T-cell (primary cell): ENCODE results near the gene DHX35. TPM values are rescaled to one million over a fixed set of nuclear protein-coding genes. Genes with fewer than 3 reads are reported as not detected.

Experiments
- ATAC-seq, 4 experiments: fragments of 200-7000 bp in 3 of 4; fragments of 150-1000 bp in 1 of 4; cut with Tn5 transposase; replicated peaks in 1 of 4; 1 replicate in 3 of 4; 2 replicates in 1 of 4; pipeline ENCODE4 v1.10.0; 2021; ENCODE audit warnings: moderate library complexity in 3 of 4, mild to moderate bottlenecking in 2 of 4, moderate number of reproducible peaks in 1 of 4
- CTCF ChIA-PET, 2 donors: fragments of 300-600 bp; sonication (Branson Sonifier 250); formaldehyde crosslinking; loops; one replicate each; lab custom pipeline; 2022; ENCODE audit warnings: antibody characterized with exemption in 2 of 2; lab: Charles Lee
- POLR2A ChIA-PET, 2 donors: fragments of 300-600 bp; sonication (Branson Sonifier 250); formaldehyde crosslinking; loops; one replicate each; lab custom pipeline; 2022; ENCODE audit warnings: antibody characterized with exemption in 2 of 2; lab: Charles Lee
- DNase-seq, 35 experiments: peaks; one replicate each; pipeline versions ENCODE4 v3.0.0 to v3.0.0-alpha.2; 2013 to 2023
- H3K27ac ChIP-seq: one replicate; pipeline ENCODE4 v1.5.1; 2013; ENCODE audit warnings: low read length
- H3K27me3 ChIP-seq, 2 experiments: replicated peaks in 1 of 2; 1 replicate in 1 of 2; 2 replicates in 1 of 2; pipeline versions ENCODE4 v1.6.1 to v1.7.0; 2013; ENCODE audit warnings: low read length in 1 of 2, mixed read lengths in 1 of 2; ENCODE audit not compliant: control insufficient read depth in 2 of 2, insufficient read depth in 2 of 2; ENCODE audit errors: extremely low read depth in 1 of 2
- H3K36me3 ChIP-seq, 2 donors: 1 replicate in 1 of 2; 2 replicates in 1 of 2; pipeline versions ENCODE4 v1.6.1 to v1.7.0; 2013; ENCODE audit warnings: low read length in 1 of 2; ENCODE audit not compliant: control insufficient read depth in 2 of 2, insufficient read depth in 1 of 2; ENCODE audit errors: extremely low read depth in 1 of 2
- H3K4me1 ChIP-seq, 2 experiments: 1 replicate in 1 of 2; 2 replicates in 1 of 2; pipeline versions ENCODE4 v1.6.1 to v1.7.0; 2013; ENCODE audit warnings: low read length in 2 of 2, mixed read lengths in 1 of 2; ENCODE audit not compliant: insufficient read depth in 2 of 2, control insufficient read depth in 1 of 2; ENCODE audit errors: extremely low read depth in 1 of 2
- H3K4me3 ChIP-seq, 2 donors: 1 replicate in 1 of 2; 2 replicates in 1 of 2; pipeline versions ENCODE4 v1.5.1 to v1.7.0; 2013; ENCODE audit warnings: mild to moderate bottlenecking in 2 of 2, low read length in 1 of 2, moderate library complexity in 1 of 2; ENCODE audit not compliant: control insufficient read depth in 1 of 2; ENCODE audit errors: extremely low read depth in 1 of 2
- H3K9me3 ChIP-seq: 2 replicates; pipeline ENCODE4 v1.7.0; 2013
- H3K27ac Mint-ChIP-seq, 2 donors: one replicate each; pipeline ENCODE4 v1.8.0; 2020 to 2021; ENCODE audit warnings: mild to moderate bottlenecking in 2 of 2, mixed read lengths in 2 of 2
- H3K27me3 Mint-ChIP-seq, 2 donors: one replicate each; pipeline ENCODE4 v1.8.0; 2021 to 2022; ENCODE audit warnings: mixed read lengths in 2 of 2
- H3K36me3 Mint-ChIP-seq: one replicate; pipeline ENCODE4 v1.8.0; 2021; ENCODE audit warnings: mixed read lengths
- H3K4me1 Mint-ChIP-seq, 3 donors: one replicate each; pipeline ENCODE4 v1.8.0; 2020 to 2022; ENCODE audit warnings: mixed read lengths in 3 of 3, mild to moderate bottlenecking in 1 of 3
- H3K4me3 Mint-ChIP-seq, 3 donors: one replicate each; pipeline ENCODE4 v1.8.0; 2020 to 2022; ENCODE audit warnings: mild to moderate bottlenecking in 3 of 3, mixed read lengths in 3 of 3, moderate library complexity in 3 of 3
- H3K9me3 Mint-ChIP-seq, 3 donors: one replicate each; pipeline ENCODE4 v1.8.0; 2020 to 2022; ENCODE audit warnings: mixed read lengths in 3 of 3
- WGBS: methylation state at CpG from one replicate; pipeline ENCODE4 v1.1.5; 2013; ENCODE audit warnings: missing lambda C conversion rate; ENCODE audit not compliant: insufficient coverage; 5-methylcytosine and 5-hydroxymethylcytosine counted together
- total RNA-seq, 35 experiments: library from RNA in 6 of 35; stranded (reverse) in 6 of 35; fragments of 120-200 nt in 1 of 35; gene quantifications; one replicate each; pipeline versions ENCODE4 v1.2.1 to v1.2.4 and lab custom pipeline; 2013 to 2026

Gene DHX35
- total RNA-seq, 5 donors from 2014 or later (not counting 1 experiment from before 2014, with no cell fraction given) = 8.6 to 11.5 (median 11.2) TPM

DNA sequence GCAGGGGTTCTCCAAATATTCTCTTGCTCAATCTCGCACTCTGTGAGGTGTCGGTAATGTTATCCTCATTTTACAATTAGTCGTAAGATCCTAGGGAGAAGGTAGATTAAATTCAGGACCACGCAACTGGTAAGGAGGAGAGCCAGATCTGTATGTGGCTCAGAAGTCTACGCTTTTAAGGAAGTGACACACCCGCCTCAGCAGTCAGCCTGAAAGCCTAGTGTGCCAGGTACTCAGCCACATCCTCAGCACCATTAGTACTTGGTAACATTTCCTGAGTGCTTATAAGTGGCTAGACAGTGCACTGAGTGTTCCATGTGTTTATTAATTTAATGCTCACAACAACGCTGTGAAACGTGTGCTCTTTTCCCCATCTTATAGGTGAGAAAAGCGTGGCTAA is 63.7 kb downstream of the DHX35 start:
- Mint-ChIP-seq H3K36me3 (peaks cover 61% of the 10 kb centered on the region), H3K4me3 (no peak overlapping the region), H3K27me3 (no peaks in the 10 kb centered on the region), H3K9me3 (no peaks in the 10 kb centered on the region), H3K27ac (peak overlapping the region; percentile 59 to 75), H3K4me1 (peaks cover 18 to 19% (median 19%) of the 10 kb centered on the region in 3 donors)
- Histone ChIP-seq H3K27me3 (no peaks in the 10 kb centered on the region), H3K27ac (peak overlapping the region; percentile 26), H3K9me3 (no peaks in the 10 kb centered on the region), H3K4me3 (no peak overlapping the region), H3K36me3 (peaks cover 14 to 47% of the 10 kb centered on the region in 2 donors), H3K4me1 (peaks cover 5 to 15% of the 10 kb centered on the region in 2 experiments)
- peak; percentile 67 to 95 (median 74) for ATAC-seq
- ChIA-PET POLR2A (no interaction called here), CTCF (interaction anchor here in 1 of 2 donors (1.5 kb wide), 1 partner anchor 23 kb away, joined by 3 read pairs; no protein-coding TSS in a partner anchor)
- WGBS = 57% methylated on average over 4 of the region's 9 CpGs
- DNase-seq = peak in 2 of 35 experiments; percentile 15 to 24

DNA sequence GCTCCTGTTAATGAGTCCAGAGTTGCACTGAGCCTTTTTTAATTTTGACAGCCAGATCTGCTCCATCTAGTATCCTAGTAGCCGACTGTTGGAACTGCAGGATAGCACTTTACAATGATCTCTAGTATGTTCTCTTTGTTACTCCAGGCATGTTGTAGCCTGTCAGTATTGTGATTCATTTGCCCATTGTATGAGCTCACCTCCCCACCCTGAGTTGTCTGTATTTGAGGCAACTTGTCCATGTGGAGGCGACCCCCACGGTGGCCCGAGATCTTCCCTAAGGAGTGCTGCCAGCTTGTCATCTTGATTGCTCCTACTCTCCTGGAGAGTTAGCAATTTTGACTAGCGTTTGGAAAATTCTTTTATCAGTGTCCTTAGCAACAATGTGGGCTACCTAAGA is 67.2 kb downstream of the DHX35 start:
- H3K4me1 ChIP-seq = peaks cover 5 to 15% of the 10 kb centered on the region in 2 experiments
- ATAC-seq (no peak), DNase-seq (no peak)
- Mint-ChIP-seq H3K36me3 (peaks cover 52% of the 10 kb centered on the region), H3K27ac (no peak overlapping the region), H3K4me1 (peaks cover 18 to 19% (median 19%) of the 10 kb centered on the region in 3 donors), H3K9me3 (no peaks in the 10 kb centered on the region), H3K27me3 (no peaks in the 10 kb centered on the region), H3K4me3 (no peak overlapping the region)
- H3K36me3 ChIP-seq = peaks cover 9 to 47% of the 10 kb centered on the region in 2 donors
- ChIA-PET CTCF (no interaction called here), POLR2A (no interaction called here)
- 100% methylated on average over 1 of the region's 5 CpGs for WGBS
- H3K4me3 ChIP-seq = no peak overlapping the region
- no peaks in the 10 kb centered on the region for H3K9me3 ChIP-seq
- no peak overlapping the region for H3K27ac ChIP-seq
- H3K27me3 ChIP-seq = no peaks in the 10 kb centered on the region

DNA sequence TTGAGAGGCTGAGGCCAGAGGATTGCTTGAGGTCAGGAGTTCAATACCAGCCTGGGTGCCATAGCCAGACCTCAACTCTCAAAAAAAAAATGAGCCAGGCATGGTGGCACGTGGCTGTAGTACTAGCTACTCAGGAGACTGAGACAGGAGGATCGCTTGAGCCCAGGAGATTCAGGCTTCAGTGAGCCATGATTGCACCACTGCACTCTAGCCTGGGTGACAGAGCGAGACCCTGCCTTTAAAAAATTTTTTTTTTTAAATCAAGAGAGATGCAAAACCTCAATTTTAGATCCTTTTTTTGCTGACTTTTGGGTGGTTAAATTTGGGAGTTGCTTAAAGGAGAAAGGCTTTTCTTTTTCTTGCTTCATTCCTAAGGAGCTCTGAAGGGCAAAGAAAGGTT is 70.9 kb downstream of the DHX35 start:
- WGBS = 96% methylated on average over 2 of the region's 3 CpGs
- Histone ChIP-seq H3K9me3 (no peaks in the 10 kb centered on the region), H3K27me3 (no peaks in the 10 kb centered on the region), H3K27ac (no peak overlapping the region), H3K4me3 (no peak overlapping the region), H3K4me1 (no peaks in the 10 kb centered on the region), H3K36me3 (peaks cover 9 to 68% of the 10 kb centered on the region in 2 donors)
- POLR2A ChIA-PET = no interaction called here
- H3K27ac Mint-ChIP-seq = no peak overlapping the region
- no peaks in the 10 kb centered on the region for H3K9me3 Mint-ChIP-seq
- no peak for ATAC-seq
- DNase-seq = no peak
- CTCF ChIA-PET = no interaction called here
- no peaks in the 10 kb centered on the region for H3K4me1 Mint-ChIP-seq
- H3K27me3 Mint-ChIP-seq = no peaks in the 10 kb centered on the region
- H3K4me3 Mint-ChIP-seq = no peak overlapping the region
- H3K36me3 Mint-ChIP-seq = peaks cover 47% of the 10 kb centered on the region

DNA sequence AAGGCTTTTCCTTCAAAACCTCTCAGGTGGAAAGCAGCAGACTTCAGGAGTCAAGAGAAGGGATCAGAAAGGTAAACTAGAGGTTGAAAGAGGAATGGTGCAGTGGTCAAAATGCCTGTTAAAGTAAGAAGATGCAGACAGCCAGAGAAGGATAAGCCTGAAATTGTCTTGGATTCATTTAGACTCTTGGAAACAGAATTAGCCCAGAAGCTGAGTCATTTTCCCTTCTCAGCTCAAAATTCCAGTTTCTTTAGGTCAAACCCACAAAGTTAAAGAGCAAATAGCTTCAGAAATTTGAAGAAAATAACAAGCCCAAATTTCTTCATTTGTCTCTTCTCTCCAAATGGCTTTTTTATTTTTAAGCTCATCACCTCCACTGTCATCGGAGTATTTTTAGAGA is 73.9 kb downstream of the DHX35 start:
- CTCF ChIA-PET = interaction anchor here in 1 of 2 donors (0.6 kb wide), 1 partner anchor 36 kb away, joined by 3 read pairs; no protein-coding TSS in a partner anchor
- H3K36me3 ChIP-seq = peaks cover 13 to 76% of the 10 kb centered on the region in 2 donors

GRCh38 chr20:39036851-39037250 is 74.7 kb downstream of the DHX35 start:
- Histone ChIP-seq H3K4me3 (no peak overlapping the region), H3K27me3 (no peaks in the 10 kb centered on the region), H3K27ac (no peak overlapping the region), H3K4me1 (no peaks in the 10 kb centered on the region), H3K36me3 (peaks cover 11 to 71% of the 10 kb centered on the region in 2 donors), H3K9me3 (no peaks in the 10 kb centered on the region)
- Mint-ChIP-seq H3K4me1 (no peaks in the 10 kb centered on the region), H3K36me3 (peaks cover 38% of the 10 kb centered on the region), H3K27me3 (no peaks in the 10 kb centered on the region), H3K27ac (no peak overlapping the region), H3K9me3 (no peaks in the 10 kb centered on the region), H3K4me3 (no peak overlapping the region)
- ATAC-seq = no peak
- ChIA-PET POLR2A (no interaction called here), CTCF (interaction anchor here in 1 of 2 donors (0.6 to 2.2 kb wide), 2 partner anchors 13 to 394 kb away, joined by 3 to 7 read pairs; no protein-coding TSS in a partner anchor)
- 100% methylated on average over 2 of the region's 5 CpGs for WGBS
- no peak for DNase-seq

More for the DNA sequence above, 73.9 kb downstream of the DHX35 start:
- no peak for DNase-seq
- no peak overlapping the region for H3K4me3 ChIP-seq
- POLR2A ChIA-PET = no interaction called here
- no peaks in the 10 kb centered on the region for H3K27me3 Mint-ChIP-seq
- H3K4me3 Mint-ChIP-seq = no peak overlapping the region
- no peaks in the 10 kb centered on the region for H3K4me1 Mint-ChIP-seq
- WGBS = no CpG with 5 or more reads among the region's 1 CpG
- H3K4me1 ChIP-seq = no peaks in the 10 kb centered on the region
- H3K27ac Mint-ChIP-seq = no peak overlapping the region
- ATAC-seq = no peak
- peaks cover 40% of the 10 kb centered on the region for H3K36me3 Mint-ChIP-seq
- no peaks in the 10 kb centered on the region for H3K9me3 ChIP-seq
- no peaks in the 10 kb centered on the region for H3K9me3 Mint-ChIP-seq
- no peak overlapping the region for H3K27ac ChIP-seq
- no peaks in the 10 kb centered on the region for H3K27me3 ChIP-seq

GRCh38 chr20:39038047-39038446 is 75.9 kb downstream of the DHX35 start:
- Mint-ChIP-seq H3K4me3 (no peak overlapping the region), H3K36me3 (peaks cover 45% of the 10 kb centered on the region), H3K27ac (no peak overlapping the region)

More at GRCh38 chr20:39038047-39038446, 75.9 kb downstream of the DHX35 start:
- peaks cover 16 to 65% of the 10 kb centered on the region in 2 donors for H3K36me3 ChIP-seq
- ChIA-PET POLR2A (no interaction called here), CTCF (interaction anchor here in 1 of 2 donors (2.2 kb wide), 1 partner anchor 11 kb away, joined by 7 read pairs; no protein-coding TSS in a partner anchor)
- ATAC-seq (no peak), DNase-seq (no peak)
- no peaks in the 10 kb centered on the region for H3K9me3 Mint-ChIP-seq
- no peaks in the 10 kb centered on the region for H3K4me1 Mint-ChIP-seq
- no peak overlapping the region for H3K4me3 ChIP-seq
- no peaks in the 10 kb centered on the region for H3K9me3 ChIP-seq
- 99% methylated on average over 7 of the region's 8 CpGs for WGBS
- no peaks in the 10 kb centered on the region for H3K27me3 Mint-ChIP-seq
- no peaks in the 10 kb centered on the region for H3K4me1 ChIP-seq
- no peaks in the 10 kb centered on the region for H3K27me3 ChIP-seq
- H3K27ac ChIP-seq = no peak overlapping the region
